A673 (cell line): ENCODE data around the gene MEOX1.

Experiments used
- EZH2 ChIP-seq: fragments of 200-600 bp; sonication (generic); IDR thresholded peaks from 2 replicates; pipeline ENCODE4 v1.6.1; 2017; ENCODE audit warnings: borderline replicate concordance, low read depth, mild to moderate bottlenecking, mixed read lengths, antibody characterized with exemption, low read length; ENCODE audit not compliant: poor library complexity, severe bottlenecking
- TF ChIP-seq, protein P1 (sequence below): fragments of 300-800, 200-600 bp; sonication (generic); conservative IDR thresholded peaks from 2 replicates; pipeline ENCODE4 v1.5.1; 2017; ENCODE audit warnings: low read depth, mild to moderate bottlenecking, antibody characterized with exemption, low read length, moderate library complexity, mixed read lengths

GRCh38 chr17:43673516-43674323 lies 12.0 kb upstream of the MEOX1 start:
- TF ChIP-seq, protein P1, sequence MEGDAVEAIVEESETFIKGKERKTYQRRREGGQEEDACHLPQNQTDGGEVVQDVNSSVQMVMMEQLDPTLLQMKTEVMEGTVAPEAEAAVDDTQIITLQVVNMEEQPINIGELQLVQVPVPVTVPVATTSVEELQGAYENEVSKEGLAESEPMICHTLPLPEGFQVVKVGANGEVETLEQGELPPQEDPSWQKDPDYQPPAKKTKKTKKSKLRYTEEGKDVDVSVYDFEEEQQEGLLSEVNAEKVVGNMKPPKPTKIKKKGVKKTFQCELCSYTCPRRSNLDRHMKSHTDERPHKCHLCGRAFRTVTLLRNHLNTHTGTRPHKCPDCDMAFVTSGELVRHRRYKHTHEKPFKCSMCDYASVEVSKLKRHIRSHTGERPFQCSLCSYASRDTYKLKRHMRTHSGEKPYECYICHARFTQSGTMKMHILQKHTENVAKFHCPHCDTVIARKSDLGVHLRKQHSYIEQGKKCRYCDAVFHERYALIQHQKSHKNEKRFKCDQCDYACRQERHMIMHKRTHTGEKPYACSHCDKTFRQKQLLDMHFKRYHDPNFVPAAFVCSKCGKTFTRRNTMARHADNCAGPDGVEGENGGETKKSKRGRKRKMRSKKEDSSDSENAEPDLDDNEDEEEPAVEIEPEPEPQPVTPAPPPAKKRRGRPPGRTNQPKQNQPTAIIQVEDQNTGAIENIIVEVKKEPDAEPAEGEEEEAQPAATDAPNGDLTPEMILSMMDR = peak; percentile 74
- no peak for TF ChIP-seq EZH2
